GM18951 (cell line): ENCODE data around the gene EXOSC2.

Source experiments
- POLR2A ChIP-seq: IDR thresholded peaks from 4 replicates; pipeline ENCODE4 v1.6.1; 2011; ENCODE audit warnings: mild to moderate bottlenecking; ENCODE audit not compliant: insufficient read length, insufficient read depth; ENCODE audit errors: extremely low read depth
- in situ Hi-C: fragments of 300-500 bp; cut with MboI; formaldehyde crosslinking; loops from one replicate; pipeline ENCODE4 v1.12.0; 2022; ENCODE audit warnings: low sequenced_read_pairs, mixed read lengths, inconsistent platforms; ENCODE audit not compliant: unreplicated experiment

The EXOSC2 gene

GRCh38 chr9:130714586-130715110 is 21.1 kb downstream of the EXOSC2 start:
- in situ Hi-C loops = no loop called here

GRCh38 chr9:130715270-130715669 is 21.7 kb downstream of the EXOSC2 start:
- in situ Hi-C loops = no loop called here
- TF ChIP-seq POLR2A = no peak

More at GRCh38 chr9:130714586-130715110, 21.1 kb downstream of the EXOSC2 start:
- no peak for TF ChIP-seq POLR2A

- in situ Hi-C loops = no loop called here
- no peak for TF ChIP-seq POLR2A
Observed at GRCh38 chr9:130718562-130718961, 25.0 kb downstream of the EXOSC2 start.

GRCh38 chr9:130720762-130721161 is 27.2 kb downstream of the EXOSC2 start:
- in situ Hi-C loops = no loop called here
- TF ChIP-seq POLR2A = no peak

GRCh38 chr9:130728721-130729120 is 35.1 kb downstream of the EXOSC2 start:
- in situ Hi-C loops = no loop called here
- TF ChIP-seq POLR2A = no peak

GRCh38 chr9:130729145-130729544 is 35.6 kb downstream of the EXOSC2 start:
- in situ Hi-C loops = no loop called here
- TF ChIP-seq POLR2A = no peak

GRCh38 chr9:130731355-130731754 is 37.8 kb downstream of the EXOSC2 start:
- TF ChIP-seq POLR2A = no peak
- in situ Hi-C loops = no loop called here

GRCh38 chr9:130732136-130732535 is 38.6 kb downstream of the EXOSC2 start:
- in situ Hi-C loops = no loop called here
- TF ChIP-seq POLR2A = no peak

- in situ Hi-C loops = no loop called here
- no peak for TF ChIP-seq POLR2A
Observed at GRCh38 chr9:130732793-130733221, 39.2 kb downstream of the EXOSC2 start.

- TF ChIP-seq POLR2A = no peak
- in situ Hi-C loops = no loop called here
Observed at GRCh38 chr9:130735566-130735965, 42.0 kb downstream of the EXOSC2 start.

- no peak for TF ChIP-seq POLR2A
- in situ Hi-C loops = no loop called here
Observed at GRCh38 chr9:130736834-130737233, 43.3 kb downstream of the EXOSC2 start.

GRCh38 chr9:130738281-130738680 is 44.7 kb downstream of the EXOSC2 start:
- in situ Hi-C loops = no loop called here
- no peak for TF ChIP-seq POLR2A

GRCh38 chr9:130739081-130739480 is 45.5 kb downstream of the EXOSC2 start:
- TF ChIP-seq POLR2A = no peak
- in situ Hi-C loops = no loop called here

- in situ Hi-C loops = no loop called here
- TF ChIP-seq POLR2A = no peak
Observed at GRCh38 chr9:130740218-130741023, 46.8 kb downstream of the EXOSC2 start.
